ENCODE measurements around the gene CDHR2.
A peak's percentile ranks its signal among the peaks of the same experiment; 100 is the strongest.
"Not testable (repeated sequence)": the region's sequence is repeated elsewhere in the genome, so short reads cannot be mapped to it uniquely, and the experiment has no call there.

Gene CDHR2

DNA sequence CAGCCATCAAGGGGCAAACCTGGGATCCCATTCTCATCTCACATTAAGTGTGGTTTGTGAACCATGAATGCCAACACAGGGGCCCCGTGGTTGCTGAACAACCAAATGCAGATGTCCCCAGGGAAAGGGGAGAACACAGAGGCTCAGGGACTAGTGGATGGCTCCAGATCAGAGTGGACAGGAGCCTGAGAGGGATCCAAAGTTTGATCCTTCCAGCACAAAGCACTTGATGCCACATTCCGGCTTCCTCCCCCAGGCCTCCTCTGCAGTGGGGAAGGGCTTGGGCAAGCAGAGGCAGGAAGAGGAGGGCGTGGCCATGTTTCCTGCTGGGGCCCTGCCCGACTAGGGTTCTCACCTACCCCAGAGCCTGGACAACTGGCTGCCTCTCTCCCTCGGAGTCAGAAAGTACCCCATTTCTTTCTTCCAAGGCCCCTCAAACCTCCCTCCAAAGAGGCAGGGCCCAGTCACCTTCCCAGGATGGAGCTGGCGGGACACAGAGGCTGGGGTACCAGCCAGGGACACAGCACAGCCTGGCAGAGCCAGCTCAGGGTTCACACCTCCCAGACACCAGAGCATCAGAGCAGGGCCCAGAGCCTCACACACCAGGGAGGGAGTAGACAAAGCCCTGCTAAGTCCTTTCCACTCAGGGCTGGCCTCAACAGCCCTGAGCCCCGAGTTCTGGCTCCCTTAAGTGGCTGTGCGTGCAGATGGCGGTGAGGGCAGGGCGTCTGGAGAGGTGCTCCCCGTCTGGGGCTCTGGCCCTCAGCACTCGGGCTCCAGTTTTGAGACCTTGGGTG lies 7.6 kb upstream of the CDHR2 start:
- DNase-seq = no peak

DNA sequence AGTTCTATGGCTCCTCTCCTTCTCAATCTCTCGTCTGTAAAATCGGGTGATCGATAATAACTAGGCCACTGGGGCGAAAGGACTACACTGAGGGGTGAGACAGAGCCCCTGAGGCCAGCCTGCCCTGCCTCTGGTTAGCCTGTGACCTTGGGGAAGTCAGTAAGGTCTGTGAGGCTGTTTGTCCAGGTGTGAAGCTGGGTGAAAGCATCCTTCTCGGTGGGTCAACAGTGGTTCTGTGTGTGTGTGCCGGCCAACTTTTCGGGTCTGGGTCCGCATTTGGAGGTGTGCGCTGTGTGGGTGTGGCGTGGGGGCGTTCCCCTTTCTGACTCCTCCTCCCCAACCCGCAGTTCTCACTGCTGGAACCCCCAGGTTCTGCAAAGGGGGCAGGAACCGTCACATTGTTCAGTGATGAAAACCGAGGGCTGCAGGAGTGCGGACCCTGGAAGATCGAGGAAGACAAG lies 7.0 kb upstream of the CDHR2 start:
- no peak for DNase-seq

DNA sequence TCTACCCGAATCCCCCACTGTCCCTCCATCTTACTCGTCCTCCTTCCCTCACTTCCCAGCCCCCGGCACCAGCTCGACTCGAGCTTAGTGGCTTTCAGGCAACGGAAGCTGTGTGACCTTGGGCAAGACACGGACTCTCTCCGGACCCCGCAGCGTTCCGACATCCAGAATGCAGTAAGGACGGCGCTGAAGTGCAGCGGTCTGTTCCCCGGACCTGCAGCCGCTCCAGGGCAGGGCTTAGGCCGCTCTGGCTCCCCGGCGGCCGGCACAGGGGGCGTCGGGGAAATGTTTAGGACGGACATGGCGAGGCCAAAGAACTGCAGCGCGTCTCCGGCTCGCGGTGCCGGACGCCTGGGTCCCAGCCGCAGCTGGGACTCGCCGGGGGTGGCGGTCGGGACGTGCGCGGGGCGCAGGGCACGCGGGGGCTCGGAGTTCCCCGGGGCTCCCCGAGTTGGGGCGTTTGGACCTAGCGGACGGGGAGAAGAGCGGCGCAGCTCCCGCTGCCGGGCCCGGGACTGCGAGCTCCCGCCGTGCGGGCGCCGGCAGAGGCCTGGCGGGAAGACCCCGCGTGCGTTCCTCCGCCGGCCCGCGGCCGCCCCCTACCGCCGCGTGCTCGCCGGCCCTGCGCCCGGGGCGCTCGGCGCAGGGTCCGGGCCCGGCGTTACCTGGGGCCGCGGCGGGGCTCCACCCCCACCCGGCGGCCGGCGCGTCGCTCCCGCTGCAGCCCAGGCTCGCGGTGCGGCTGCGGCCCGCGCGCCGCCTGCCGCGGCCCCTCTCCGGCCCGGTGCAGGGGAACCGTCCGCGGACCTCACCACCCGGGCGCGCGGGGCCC lies 6.3 kb upstream of the CDHR2 start:
- no peak for DNase-seq

DNA sequence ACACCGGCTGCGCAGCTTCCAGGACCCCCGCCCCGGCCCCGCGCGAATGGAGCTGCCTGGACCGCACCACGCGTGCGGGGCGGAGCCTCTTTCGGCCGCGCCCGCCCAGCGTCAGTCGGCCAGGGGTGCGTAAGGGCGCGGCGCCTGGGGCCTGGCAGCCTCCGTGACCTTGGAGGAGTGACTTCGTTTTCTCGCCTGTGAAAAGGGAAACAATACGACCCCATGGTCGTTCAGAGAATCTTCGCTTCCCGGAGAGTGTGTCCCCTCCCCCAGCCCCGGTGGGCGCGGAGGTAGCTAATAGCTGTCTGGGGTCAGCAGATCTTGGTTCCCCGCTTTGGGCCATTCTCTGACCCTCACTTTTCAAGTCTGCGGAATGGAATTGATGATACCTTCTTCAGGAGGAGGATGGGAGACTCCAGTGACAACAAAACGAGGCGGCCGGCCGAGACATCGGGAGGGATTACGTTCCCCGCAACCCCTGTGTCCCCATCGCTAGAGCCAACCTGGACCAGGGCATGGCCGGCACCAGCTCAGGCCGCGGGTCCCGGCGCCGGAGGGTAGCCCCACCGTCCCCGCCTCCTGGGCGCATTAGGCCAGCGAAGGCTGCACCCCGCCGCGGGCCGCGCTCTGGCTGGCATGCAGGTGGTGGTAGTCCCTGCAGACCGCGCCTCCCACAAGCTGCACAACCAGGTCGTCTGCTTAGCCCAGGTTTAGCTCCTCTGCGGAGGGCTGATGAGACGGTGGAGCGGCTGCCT lies 5.5 kb upstream of the CDHR2 start:
- DNase-seq = peak; percentile 53

DNA sequence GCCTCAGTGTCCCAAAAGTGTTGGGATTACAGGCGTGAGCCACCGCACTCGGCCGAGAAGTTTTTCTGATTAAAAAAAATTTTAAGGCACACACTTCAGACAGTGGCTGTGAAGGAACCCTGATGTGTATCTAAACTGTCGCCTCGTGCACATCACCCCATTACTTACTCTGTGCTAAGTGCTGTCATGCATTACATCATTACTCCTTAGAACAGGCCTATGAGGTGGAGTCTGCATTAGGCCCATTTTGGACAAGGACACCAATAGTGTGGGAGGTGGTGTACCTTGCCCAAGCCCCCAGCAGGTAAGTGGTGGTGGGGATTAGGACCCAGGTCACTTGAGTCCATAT lies 3.8 kb upstream of the CDHR2 start:
- no peak for DNase-seq

DNA sequence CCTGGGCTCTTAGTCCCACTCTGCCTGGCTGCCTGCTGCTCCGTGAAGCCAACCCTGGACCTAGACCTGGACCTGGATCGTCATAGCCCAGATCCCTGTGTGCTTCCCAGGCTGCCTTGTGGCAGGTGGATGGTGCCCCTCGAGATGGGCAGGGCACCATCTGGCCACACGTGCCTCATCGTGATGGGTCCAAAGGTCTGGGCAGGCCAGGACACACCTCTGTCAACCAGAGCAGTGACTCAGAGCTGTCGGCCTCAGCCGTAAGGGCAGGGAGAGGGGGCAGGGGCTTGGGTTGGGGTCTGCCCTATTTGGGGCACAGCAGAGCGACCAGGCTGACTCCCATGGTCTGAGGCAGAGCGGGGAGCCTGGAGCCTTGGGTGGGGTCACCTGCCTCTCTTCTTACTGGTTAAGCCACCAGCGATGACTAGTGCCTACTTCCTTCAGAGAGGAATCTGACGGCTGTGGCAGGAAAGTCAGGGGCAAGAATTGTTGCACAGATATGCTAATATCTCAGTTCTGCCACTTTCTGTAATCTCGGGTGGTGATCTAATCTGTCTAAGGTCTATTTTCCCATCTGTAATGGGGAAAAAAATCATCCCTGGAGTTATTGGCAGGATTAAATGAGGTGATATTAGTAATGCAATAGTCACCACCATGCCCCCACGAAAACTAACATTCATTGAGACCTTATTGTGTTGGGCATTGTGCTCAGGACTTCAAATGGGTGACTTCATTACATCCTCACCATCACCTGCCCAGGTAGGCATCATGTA lies 3.2 kb upstream of the CDHR2 start:
- no peak for DNase-seq

DNA sequence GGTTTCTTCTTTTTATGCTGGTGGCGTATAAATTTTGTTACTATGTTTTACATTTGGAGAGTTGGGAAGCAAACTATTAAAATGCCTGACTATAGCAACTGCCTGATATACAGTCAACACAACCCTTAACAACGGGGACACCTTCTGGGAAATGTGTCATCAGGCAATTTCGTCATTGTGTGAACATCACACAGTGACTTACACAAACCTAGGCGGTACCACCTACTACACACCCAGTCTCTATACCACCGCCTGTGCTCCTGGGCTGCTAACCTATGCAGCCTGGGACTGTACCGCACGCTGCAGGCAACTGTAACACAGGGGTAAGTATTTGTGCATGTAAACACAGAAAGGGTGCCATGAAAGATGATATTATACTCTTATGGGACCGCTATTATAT lies 1.3 kb upstream of the CDHR2 start:
- no peak for DNase-seq

DNA sequence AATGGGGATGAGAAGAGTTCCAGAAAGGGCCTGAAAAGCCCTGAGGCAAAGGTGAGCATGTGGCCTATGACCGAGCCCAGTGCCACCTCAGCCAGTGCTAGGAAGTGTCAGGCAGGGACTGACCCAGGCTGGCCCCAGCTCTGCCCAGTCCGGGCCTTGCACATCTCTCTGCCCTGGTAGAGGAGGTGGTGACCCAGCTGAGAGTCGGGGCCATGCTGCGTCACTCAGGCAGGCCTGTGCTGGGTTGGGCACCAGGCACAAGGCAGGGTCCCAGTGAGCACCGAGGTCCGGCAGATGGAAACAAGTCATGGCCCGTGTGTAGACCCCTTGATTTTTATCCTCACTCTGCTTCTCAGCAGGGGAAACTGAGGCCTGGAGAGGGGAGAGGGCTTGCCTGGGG lies 729 bp downstream of the CDHR2 start:
- no peak for DNase-seq

DNA sequence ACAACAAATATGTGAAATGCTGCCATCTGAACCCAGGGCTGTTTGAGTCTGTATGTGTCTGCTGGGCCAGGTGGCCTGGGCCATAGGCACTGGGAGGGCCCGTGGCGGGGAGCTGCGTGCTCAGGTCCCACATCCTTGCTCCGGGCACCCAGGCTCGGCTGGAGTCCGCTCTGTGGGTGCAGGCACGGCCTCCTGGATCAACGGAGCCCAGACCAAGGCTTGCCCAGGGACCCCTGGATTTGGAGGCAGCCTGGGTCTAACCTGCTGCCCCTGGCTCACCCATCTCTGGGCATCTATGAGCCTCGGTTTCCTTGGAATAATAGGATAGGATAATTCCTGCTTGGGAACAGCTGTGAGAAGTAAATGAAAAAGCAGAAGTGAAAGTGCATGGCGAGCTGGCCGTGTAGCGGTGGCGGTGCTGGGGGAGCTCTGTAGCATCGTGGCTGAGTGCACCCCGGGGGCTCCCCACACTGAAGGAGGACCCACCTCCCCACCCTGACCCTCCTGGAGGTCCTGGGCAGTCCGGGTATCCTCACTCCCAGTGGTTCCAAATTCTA lies 1.2 kb downstream of the CDHR2 start:
- DNase-seq = no peak

DNA sequence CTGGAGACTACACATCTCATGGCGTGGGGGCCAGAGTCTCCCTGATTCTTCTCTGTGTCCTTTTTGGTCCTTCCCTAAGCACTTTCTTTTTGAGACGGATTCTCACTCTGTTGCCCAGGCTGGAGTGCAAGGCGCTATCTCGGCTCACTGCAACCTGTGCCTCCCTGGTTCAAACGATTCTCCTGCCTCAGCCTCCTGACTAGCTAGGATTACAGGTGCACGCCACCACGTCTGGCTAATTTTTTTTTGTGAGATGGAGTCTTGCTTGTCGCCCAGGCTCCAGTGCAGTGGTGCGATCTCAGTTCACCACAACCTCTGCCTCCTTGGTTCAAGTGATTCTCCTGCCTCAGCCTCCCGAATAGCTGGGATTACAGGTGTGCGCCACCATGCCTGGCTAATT lies 1.8 kb downstream of the CDHR2 start:
- DNase-seq = not testable (repeated sequence)

DNA sequence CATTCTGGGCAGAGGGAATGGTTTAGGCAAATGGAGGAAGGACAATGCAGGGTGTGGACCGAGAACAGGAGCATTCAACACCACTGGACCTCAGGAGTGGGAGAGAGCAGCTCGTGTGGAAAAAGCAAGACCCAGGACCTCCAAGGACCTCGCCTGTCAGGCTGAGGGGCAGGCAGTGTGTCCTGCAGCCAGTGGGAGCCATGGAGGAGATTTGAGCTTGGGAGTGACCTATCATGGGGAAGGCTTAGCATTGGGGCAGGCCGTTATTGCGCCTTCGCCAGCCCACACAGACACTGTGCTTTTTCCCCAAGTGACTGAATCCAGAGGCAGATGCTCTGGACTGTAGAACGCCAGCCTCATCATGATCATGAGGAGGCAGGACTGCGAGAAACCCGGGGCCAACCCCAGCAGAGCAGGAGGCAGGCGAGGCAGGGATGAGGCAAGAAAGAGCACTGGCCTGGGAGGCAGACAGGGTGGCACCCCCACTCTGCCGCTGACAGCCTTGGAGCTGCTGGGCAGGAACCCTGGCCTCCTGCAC lies 3.3 kb downstream of the CDHR2 start:
- no peak for DNase-seq

DNA sequence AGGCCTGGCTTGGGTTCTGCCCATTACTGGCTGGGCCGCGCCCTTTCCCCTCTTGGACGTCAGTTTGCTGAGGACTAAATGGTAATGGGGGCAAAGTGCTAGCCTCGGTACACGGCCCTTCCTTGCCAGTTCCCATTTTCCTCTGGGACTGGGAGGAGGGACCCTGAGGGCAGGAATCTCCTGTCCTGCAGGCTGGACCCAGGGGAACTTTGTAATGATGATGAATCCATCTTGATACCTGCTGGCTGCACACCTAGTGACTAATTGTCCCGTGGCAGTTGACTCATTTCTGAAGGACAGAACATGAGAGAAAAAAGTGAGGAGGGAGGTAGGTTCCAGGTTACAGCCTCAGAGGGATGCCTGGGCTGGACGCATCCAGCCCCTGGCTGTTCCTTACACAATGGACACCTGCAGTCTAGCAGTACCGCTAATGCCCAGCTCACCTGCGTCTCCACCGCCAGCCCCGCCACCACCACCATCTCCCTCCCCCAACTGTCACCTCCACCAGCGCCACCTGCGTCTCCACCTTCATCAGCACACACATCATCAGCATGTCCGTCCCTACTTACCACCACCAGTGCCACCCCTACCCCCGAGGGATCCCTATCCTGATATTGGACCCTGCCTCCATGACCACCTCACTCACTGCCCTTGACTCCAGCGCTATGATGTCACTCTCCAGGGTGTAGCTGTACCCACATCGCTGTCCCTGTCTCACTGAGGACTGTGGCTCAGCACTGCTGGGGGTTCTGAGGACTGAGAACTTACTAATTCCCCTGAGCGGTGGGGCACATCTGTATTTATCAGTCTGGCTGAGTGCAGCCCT lies 4.3 kb downstream of the CDHR2 start:
- DNase-seq = no peak

DNA sequence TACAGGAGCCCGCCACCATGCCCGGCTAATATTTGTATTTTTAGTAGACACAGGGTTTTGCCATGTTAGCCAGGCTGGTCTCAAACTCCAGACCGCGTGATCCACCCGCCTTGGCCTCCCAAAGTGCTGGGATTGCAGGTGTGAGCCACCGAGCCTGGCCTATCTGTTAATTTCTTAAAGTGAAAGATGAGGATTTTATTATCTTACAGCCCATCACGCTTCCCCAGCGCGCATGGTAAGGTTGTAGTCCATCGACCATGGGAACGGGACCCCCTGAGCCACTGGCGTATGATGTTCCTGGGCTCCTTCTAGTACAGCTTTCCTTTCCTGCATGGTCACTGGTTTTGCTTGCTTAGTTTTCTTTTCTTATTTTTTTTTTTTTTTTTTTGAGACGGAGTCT lies 8.7 kb downstream of the CDHR2 start:
- DNase-seq = no peak

DNA sequence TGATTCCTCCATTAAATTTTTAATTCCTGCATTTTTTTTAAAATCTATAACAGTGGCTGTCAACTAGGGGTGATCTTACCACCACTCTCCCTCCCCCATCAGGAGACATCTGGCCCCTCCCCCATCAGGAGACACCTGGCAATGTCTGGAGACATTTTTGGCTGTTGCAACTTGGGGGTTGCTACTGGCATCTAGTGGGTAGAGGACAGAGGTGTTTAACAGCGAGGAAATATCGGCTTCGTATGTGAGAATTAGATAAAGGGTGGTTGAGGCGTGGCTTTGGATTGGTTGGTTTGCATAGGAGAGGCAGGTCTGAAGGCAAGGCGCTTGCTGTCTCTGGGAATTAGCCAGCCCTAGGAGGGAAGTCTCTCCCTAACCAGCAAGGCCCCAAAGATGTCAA lies 10.5 kb downstream of the CDHR2 start:
- DNase-seq = no peak

DNA sequence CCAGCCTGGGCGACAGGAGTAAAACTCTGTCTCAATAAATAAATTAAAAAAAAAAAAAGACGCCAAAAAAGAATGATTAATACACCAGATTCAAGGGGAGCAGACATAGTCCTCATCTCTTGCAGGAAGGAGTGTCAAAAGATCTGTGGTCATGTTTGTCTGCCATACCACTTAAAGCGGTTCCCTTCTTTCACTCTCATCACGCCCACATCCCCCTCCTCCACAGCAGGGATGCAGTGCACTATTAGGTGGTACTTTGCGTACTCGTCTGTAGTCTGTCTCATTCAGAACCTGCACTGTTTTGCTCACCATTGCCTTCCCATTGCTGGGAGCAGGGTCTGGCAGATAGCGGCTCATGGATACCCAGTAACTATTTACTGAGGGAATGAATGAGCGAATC lies 11.2 kb downstream of the CDHR2 start:
- DNase-seq = no peak

DNA sequence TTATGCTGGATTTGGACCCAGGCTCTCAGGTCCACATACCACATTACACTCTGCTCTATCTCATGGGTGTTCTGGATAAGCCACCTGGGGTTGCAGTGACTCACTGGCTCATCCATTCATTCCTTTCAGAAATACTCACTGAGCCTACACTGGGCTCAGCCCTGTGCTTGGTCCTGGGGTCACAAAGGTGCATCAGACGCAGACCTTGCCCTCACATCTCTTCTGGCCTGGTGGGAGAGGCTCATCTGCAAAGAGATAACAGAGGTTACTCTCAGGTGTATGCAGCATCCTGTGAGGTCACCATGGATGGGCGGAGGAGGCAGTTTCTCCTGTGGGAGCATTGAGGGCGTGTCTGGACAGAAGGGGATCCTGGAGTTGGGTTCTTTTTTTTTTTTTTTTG lies 12.1 kb downstream of the CDHR2 start:
- no peak for DNase-seq

DNA sequence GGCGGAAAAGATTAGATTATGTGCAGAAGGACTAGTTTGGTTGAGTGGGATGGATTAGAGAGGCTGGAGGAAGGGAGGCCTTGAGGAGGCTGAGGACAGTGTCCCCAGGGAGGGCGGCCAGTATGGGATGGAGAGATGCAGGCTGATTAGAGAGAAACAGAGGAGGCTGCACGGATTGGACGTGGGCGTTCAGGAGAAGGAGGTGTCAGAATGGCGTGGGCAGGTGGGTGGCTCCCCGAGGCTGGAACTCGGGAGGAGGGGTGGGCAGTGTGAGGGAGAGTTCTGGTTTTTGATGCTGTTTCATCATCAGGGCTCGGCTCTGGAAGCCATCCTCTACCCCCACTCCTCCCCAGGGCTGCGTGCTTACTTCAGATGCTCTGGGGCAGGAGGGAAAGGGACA lies 13.0 kb downstream of the CDHR2 start:
- no peak for DNase-seq

DNA sequence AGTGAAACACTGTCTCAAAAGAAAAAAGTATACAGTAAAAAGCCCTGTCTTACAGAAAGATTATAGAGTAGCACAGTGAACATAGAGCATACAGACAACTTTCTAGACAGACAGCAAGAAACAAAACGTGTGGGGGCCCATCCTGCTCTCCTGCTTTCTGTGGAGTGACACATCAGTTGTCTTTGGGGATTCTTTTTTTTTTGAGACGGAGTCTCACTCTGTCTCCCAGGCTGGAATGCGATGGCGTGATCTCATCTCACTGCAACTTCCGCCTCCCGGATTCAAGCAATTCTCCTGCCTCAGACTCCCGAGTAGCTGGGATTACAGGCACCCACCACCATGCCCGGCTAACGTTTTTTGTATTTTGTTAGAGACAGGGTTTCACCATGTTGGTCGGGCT lies 14.9 kb downstream of the CDHR2 start:
- DNase-seq = no peak

DNA sequence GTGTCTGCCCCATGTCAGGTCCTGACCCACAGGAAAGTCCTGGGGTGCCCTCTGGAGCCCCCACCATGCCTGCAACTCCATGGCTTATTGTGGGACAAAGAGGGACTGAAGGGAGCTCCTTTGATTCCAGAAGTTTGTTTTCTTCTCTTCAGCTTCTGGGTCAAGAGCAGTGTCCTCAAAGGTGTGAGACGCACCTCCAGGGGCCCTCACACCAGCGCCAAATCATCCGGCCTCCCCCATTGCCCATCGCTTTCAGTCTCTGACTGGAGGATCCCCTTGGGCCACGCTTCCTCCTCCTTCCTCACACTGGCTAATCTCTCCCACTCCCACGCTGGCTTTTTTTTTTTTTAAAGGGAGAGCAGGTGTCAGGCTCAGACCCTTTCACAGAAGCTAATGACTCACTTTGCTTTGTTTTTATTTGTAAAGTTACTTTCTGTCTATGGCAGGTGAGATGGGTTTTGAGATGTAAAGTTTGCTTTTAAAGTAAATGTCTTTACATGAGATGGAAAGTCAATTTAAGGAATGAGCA lies 16.7 kb downstream of the CDHR2 start:
- DNase-seq = no peak

DNA sequence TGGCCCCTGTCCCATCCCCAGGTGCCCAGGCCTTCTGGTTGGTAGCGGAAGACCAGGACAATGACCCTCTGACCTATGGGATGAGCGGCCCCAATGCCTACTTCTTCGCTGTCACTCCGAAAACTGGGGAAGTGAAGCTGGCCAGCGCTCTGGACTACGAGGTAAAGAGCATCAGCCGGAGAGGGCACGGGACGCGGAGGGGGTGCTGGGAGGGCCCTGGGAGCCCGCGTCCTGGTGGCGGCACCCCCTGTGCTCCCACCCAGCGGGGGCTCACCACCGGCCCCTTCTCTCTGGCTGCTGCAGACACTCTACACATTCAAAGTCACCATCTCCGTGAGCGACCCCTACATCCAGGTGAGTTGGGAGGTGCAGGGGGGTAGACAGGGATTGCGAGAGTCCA lies 19.5 kb downstream of the CDHR2 start:
- no peak for DNase-seq

DNA sequence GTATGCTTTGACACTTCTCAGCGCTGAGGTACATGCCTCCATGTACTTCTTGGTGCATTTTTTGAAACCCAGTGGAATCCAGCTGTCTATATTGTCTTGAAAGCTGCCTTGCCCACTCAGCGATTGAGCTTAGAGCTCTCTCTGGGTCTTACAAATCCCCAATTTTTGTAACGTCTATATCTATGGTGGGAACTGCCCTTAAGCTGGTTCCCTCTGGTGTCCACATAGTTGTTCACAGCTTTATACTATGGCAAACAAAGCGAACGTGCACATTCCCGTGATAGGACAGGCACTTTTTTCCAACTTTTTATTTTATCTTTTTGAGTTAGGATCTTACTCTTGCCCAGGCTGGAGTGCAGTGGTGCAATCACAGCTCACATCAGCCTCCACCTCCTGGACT lies 20.9 kb downstream of the CDHR2 start:
- no peak for DNase-seq

Data from NCI-H748 treated with DMSO at 0.1 percent for 48 hours (cell line).